WTC11 (cell line): ENCODE results near the gene XPR1.

ENCODE experiments used
- CREM ChIP-seq: sonication (generic); formaldehyde crosslinking; IDR thresholded peaks from 2 replicates; pipeline ENCODE4 v1.8.1; 2022; ENCODE audit warnings: mild to moderate bottlenecking, missing genetic modification reagents, moderate library complexity
- FOXK1 ChIP-seq: sonication (generic); formaldehyde crosslinking; IDR thresholded peaks from 2 replicates; pipeline ENCODE4 v1.8.0; 2022; ENCODE audit warnings: mild to moderate bottlenecking, moderate library complexity, missing genetic modification reagents
- IRF2 ChIP-seq: sonication (generic); formaldehyde crosslinking; IDR thresholded peaks from 2 replicates; pipeline ENCODE4 v1.8.0; 2022; ENCODE audit warnings: low read depth, missing genetic modification reagents, borderline replicate concordance
- TP53 ChIP-seq: sonication (generic); formaldehyde crosslinking; IDR thresholded peaks from 2 replicates; pipeline ENCODE4 v1.8.1; 2023; ENCODE audit warnings: mild to moderate bottlenecking, missing genetic modification reagents
- TF ChIP-seq, protein P1 (sequence below): fragments of 200-600 bp; IDR thresholded peaks from 2 replicates; pipeline ENCODE4 v1.8.0; 2022; ENCODE audit warnings: antibody characterized with exemption
- TF ChIP-seq, protein P2 (sequence below): sonication (generic); formaldehyde crosslinking; conservative IDR thresholded peaks from 2 replicates; pipeline ENCODE4 v1.8.1; 2023; ENCODE audit warnings: mild to moderate bottlenecking, low read depth, missing genetic modification reagents, moderate library complexity
- TF ChIP-seq, protein P3 (sequence below): sonication (generic); formaldehyde crosslinking; conservative IDR thresholded peaks from 2 replicates; pipeline ENCODE4 v1.8.1; 2022; ENCODE audit warnings: mild to moderate bottlenecking, missing genetic modification reagents
- TF ChIP-seq, protein P4 (sequence below): fragments of 250-450 bp; sonication (Bioruptor Pico); IDR thresholded peaks from 2 replicates; pipeline ENCODE4 v1.9.0; 2021; ENCODE audit warnings: mild to moderate bottlenecking

DNA sequence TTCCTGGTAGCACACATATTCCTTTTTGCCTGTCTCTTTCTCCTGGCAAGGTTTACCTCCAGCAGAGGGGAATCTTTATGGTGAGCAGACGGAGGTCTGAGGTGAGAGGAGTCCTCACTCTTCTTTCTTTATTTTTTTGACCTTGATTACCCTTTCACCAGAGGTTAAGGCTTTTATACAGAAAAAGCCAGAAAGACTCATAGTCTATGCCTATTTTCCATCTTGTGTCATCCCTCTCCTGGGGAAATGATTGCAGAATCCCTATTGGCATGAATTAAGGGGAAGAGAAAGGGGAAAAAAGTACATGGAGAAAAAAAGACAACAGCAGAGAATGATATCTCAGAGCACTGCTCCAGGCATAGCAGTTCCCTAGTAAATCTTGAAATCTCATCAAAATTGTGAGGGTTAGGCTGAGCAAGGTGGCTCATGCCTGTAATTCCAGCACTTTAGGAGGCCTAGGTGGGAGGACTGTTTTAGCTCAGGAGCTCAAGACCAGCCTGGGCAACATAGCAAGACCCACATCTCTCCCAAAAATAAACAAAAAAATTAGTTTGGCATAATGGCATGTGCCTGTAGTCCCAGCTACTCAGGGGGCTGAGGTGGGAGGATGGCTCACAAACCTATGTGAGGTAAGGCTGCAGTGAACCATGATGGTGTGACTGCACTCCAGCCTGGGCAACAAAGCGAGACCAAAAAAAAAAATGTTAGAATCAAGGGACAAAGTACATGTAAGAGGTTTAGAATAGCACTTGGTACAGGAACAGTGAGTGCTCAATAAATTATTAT is 1.2 kb upstream of the XPR1 start:
- TF ChIP-seq, protein P1, sequence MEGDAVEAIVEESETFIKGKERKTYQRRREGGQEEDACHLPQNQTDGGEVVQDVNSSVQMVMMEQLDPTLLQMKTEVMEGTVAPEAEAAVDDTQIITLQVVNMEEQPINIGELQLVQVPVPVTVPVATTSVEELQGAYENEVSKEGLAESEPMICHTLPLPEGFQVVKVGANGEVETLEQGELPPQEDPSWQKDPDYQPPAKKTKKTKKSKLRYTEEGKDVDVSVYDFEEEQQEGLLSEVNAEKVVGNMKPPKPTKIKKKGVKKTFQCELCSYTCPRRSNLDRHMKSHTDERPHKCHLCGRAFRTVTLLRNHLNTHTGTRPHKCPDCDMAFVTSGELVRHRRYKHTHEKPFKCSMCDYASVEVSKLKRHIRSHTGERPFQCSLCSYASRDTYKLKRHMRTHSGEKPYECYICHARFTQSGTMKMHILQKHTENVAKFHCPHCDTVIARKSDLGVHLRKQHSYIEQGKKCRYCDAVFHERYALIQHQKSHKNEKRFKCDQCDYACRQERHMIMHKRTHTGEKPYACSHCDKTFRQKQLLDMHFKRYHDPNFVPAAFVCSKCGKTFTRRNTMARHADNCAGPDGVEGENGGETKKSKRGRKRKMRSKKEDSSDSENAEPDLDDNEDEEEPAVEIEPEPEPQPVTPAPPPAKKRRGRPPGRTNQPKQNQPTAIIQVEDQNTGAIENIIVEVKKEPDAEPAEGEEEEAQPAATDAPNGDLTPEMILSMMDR = no peak
- TF ChIP-seq, protein P2, sequence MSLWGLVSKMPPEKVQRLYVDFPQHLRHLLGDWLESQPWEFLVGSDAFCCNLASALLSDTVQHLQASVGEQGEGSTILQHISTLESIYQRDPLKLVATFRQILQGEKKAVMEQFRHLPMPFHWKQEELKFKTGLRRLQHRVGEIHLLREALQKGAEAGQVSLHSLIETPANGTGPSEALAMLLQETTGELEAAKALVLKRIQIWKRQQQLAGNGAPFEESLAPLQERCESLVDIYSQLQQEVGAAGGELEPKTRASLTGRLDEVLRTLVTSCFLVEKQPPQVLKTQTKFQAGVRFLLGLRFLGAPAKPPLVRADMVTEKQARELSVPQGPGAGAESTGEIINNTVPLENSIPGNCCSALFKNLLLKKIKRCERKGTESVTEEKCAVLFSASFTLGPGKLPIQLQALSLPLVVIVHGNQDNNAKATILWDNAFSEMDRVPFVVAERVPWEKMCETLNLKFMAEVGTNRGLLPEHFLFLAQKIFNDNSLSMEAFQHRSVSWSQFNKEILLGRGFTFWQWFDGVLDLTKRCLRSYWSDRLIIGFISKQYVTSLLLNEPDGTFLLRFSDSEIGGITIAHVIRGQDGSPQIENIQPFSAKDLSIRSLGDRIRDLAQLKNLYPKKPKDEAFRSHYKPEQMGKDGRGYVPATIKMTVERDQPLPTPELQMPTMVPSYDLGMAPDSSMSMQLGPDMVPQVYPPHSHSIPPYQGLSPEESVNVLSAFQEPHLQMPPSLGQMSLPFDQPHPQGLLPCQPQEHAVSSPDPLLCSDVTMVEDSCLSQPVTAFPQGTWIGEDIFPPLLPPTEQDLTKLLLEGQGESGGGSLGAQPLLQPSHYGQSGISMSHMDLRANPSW = no peak
- TF ChIP-seq TP53 = no peak
- no peak for TF ChIP-seq FOXK1
- TF ChIP-seq CREM (CRISPR knock-in tag) = no peak
- TF ChIP-seq, protein P3, sequence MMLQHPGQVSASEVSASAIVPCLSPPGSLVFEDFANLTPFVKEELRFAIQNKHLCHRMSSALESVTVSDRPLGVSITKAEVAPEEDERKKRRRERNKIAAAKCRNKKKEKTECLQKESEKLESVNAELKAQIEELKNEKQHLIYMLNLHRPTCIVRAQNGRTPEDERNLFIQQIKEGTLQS (CRISPR knock-in tag) = no peak
- TF ChIP-seq IRF2 (CRISPR knock-in tag) = no peak
- TF ChIP-seq, protein P4, sequence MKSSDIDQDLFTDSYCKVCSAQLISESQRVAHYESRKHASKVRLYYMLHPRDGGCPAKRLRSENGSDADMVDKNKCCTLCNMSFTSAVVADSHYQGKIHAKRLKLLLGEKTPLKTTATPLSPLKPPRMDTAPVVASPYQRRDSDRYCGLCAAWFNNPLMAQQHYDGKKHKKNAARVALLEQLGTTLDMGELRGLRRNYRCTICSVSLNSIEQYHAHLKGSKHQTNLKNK (CRISPR knock-in tag) = no peak
